ENCODE measurements around the gene SNX20. TPM values are rescaled to one million over a fixed set of nuclear protein-coding genes. Genes with fewer than 3 reads are reported as not detected.
A peak's percentile ranks its signal among the peaks of the same experiment; 100 is the strongest.

The SNX20 gene
- total RNA-seq, 2 donors from 2014 or later, result 0.82 to 2.5 TPM

- Histone ChIP-seq H3K27ac (no peak overlapping the region), H3K4me1 (replicated peaks) (no peaks in the 10 kb centered on the region), H3K9me3 (no peaks in the 10 kb centered on the region), H3K4me3 (no peak overlapping the region), H3K36me3 (no peaks in the 10 kb centered on the region), H3K27me3 (replicated peaks; ENCODE audit: insufficient read depth) (no peaks in the 10 kb centered on the region)
- intact Hi-C loops (cut with DNase I), result no loop called here
- TF ChIP-seq POLR2A (IDR thresholded peaks at IDR 0.05) (no peak), POLR2AphosphoS5 (IDR thresholded peaks at IDR 0.05) (no peak)
- TF ChIP-seq, protein P1, sequence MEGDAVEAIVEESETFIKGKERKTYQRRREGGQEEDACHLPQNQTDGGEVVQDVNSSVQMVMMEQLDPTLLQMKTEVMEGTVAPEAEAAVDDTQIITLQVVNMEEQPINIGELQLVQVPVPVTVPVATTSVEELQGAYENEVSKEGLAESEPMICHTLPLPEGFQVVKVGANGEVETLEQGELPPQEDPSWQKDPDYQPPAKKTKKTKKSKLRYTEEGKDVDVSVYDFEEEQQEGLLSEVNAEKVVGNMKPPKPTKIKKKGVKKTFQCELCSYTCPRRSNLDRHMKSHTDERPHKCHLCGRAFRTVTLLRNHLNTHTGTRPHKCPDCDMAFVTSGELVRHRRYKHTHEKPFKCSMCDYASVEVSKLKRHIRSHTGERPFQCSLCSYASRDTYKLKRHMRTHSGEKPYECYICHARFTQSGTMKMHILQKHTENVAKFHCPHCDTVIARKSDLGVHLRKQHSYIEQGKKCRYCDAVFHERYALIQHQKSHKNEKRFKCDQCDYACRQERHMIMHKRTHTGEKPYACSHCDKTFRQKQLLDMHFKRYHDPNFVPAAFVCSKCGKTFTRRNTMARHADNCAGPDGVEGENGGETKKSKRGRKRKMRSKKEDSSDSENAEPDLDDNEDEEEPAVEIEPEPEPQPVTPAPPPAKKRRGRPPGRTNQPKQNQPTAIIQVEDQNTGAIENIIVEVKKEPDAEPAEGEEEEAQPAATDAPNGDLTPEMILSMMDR (IDR thresholded peaks at IDR 0.05), result no peak
- WGBS, result 84% methylated on average over 5 of the region's 5 CpGs
- no peak for DNase-seq (ENCODE audit: low spot score)
Measured at GRCh38 chr16:50717494-50717893, 36.4 kb upstream of the SNX20 start.

DNA sequence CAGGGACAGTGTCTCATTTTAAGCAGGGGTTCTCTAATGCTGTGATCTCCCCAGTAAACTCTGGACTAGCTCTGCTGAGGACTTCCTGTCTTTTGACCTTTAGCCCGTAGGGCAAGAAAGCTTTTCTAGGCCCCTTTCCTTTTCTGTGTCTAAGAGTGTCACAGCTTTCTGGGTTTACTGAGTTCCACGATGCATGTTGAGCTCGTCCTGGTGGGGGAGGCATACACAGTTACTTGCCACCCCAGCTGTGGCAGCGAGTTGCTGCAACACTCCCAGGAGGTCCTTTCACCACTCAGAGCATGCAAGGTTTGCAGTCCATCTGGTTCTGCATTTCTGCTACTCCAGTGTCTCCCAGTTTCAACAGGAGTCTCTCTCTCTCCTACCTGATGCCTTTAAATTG, 36.0 kb upstream of the SNX20 start:
- Histone ChIP-seq H3K4me1 (replicated peaks) (no peaks in the 10 kb centered on the region), H3K9me3 (no peaks in the 10 kb centered on the region), H3K27ac (no peak overlapping the region), H3K4me3 (no peak overlapping the region), H3K27me3 (replicated peaks; ENCODE audit: insufficient read depth) (no peaks in the 10 kb centered on the region), H3K36me3 (no peaks in the 10 kb centered on the region)
- intact Hi-C loops (cut with DNase I), result no loop called here
- WGBS, result 90% methylated on average over 4 of the region's 4 CpGs
- TF ChIP-seq POLR2A (IDR thresholded peaks at IDR 0.05) (no peak), POLR2AphosphoS5 (IDR thresholded peaks at IDR 0.05) (no peak)
- TF ChIP-seq, protein P1 (IDR thresholded peaks at IDR 0.05), result no peak
- DNase-seq (ENCODE audit: low spot score), result no peak

DNA sequence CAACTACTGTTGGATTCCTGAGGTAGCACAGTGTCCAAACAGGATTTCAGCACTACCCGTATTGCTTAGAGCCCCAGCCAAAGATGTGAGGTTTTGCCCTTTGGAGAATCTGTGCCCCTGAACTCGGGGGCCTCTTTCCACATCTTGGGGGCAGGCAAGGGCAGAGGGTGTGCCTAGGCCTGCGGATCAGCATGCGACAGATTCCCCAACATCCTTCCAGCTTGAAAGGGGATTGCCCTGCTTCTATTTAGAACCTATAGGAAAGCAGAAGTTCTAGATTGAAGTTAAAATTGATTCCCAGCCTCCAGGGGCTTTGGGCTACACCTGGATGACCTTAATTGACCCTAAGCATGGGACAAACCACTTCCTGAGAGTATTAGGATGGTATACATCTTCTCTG, 31.8 kb upstream of the SNX20 start:
- Histone ChIP-seq H3K36me3 (no peaks in the 10 kb centered on the region), H3K27ac (no peak overlapping the region), H3K4me1 (replicated peaks) (no peaks in the 10 kb centered on the region), H3K9me3 (no peaks in the 10 kb centered on the region), H3K4me3 (no peak overlapping the region), H3K27me3 (replicated peaks; ENCODE audit: insufficient read depth) (no peaks in the 10 kb centered on the region)
- whole genome bisulfite sequencing, result 78% methylated on average over 4 of the region's 4 CpGs
- no peak for TF ChIP-seq POLR2A (IDR thresholded peaks at IDR 0.05)
- no peak for DNase-seq (ENCODE audit: low spot score)
- intact Hi-C loops (cut with DNase I), result no loop called here

GRCh38 chr16:50712560-50712898, 31.4 kb upstream of the SNX20 start:
- no peak for DNase-seq (ENCODE audit: low spot score)
- Histone ChIP-seq H3K27ac (no peak overlapping the region), H3K27me3 (replicated peaks; ENCODE audit: insufficient read depth) (no peaks in the 10 kb centered on the region), H3K9me3 (no peaks in the 10 kb centered on the region), H3K36me3 (no peaks in the 10 kb centered on the region), H3K4me1 (replicated peaks) (no peaks in the 10 kb centered on the region), H3K4me3 (no peak overlapping the region)
- TF ChIP-seq, protein P1 (IDR thresholded peaks at IDR 0.05), result no peak
- no peak for TF ChIP-seq POLR2A (IDR thresholded peaks at IDR 0.05)
- no peak for TF ChIP-seq POLR2AphosphoS5 (IDR thresholded peaks at IDR 0.05)
- intact Hi-C loops (cut with DNase I), result no loop called here
- 63% methylated on average over 3 of the region's 3 CpGs for WGBS

DNA sequence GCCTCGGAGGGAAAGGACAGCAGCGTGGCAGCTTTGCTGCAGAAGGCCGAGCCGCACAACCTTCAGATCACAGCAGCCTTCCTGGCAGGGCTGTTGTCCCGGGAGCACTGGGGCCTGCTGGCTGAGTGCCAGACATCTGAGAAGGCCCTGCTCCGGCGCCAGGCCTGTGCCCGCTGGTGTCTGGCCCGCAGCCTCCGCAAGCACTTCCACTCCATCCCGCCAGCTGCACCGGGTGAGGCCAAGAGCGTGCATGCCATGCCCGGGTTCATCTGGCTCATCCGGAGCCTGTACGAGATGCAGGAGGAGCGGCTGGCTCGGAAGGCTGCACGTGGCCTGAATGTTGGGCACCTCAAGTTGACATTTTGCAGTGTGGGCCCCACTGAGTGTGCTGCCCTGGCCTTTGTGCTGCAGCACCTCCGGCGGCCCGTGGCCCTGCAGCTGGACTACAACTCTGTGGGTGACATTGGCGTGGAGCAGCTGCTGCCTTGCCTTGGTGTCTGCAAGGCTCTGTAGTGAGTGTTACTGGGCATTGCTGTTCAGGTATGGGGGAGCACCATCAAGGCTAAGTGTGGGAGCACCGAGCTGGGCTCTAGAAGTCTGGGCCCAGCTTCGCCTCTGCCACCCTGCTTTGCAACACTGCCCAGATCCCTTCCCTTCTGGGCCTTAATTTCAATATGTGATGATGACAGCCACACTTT, 30.9 kb upstream of the SNX20 start:
- no peaks in the 10 kb centered on the region for H3K4me1 ChIP-seq (replicated peaks)
- DNase-seq (ENCODE audit: low spot score), result peak; percentile 34
- no peaks in the 10 kb centered on the region for H3K36me3 ChIP-seq
- TF ChIP-seq, protein P1 (IDR thresholded peaks at IDR 0.05), result no peak
- TF ChIP-seq POLR2AphosphoS5 (IDR thresholded peaks at IDR 0.05), result no peak
- TF ChIP-seq POLR2A (IDR thresholded peaks at IDR 0.05), result no peak
- WGBS, result 40% methylated on average over 20 of the region's 25 CpGs
- H3K27ac ChIP-seq, result no peak overlapping the region
- H3K4me3 ChIP-seq, result no peak overlapping the region
- H3K9me3 ChIP-seq, result no peaks in the 10 kb centered on the region
- intact Hi-C loops (cut with DNase I), result no loop called here
- H3K27me3 ChIP-seq (replicated peaks; ENCODE audit: insufficient read depth), result no peaks in the 10 kb centered on the region

All from prostate gland (tissue), 2 donors.